SKM-1 (cell line): ENCODE measurements around the gene ATF3.
"Not testable (repeated sequence)": the region's sequence is repeated elsewhere in the genome, so short reads cannot be mapped to it uniquely, and the experiment has no call there.

Source experiments
- DNase-seq: peaks from one replicate; lab custom pipeline; 2025; ENCODE audit not compliant: unreplicated experiment; lab: John Stamatoyannopoulos, UW

The ATF3 gene

GRCh38 chr1:212625781-212626450 lies 17.4 kb downstream of the ATF3 start:
- DNase-seq: no peak

GRCh38 chr1:212628046-212628445 lies 19.5 kb downstream of the ATF3 start:
- DNase-seq: no peak

DNA sequence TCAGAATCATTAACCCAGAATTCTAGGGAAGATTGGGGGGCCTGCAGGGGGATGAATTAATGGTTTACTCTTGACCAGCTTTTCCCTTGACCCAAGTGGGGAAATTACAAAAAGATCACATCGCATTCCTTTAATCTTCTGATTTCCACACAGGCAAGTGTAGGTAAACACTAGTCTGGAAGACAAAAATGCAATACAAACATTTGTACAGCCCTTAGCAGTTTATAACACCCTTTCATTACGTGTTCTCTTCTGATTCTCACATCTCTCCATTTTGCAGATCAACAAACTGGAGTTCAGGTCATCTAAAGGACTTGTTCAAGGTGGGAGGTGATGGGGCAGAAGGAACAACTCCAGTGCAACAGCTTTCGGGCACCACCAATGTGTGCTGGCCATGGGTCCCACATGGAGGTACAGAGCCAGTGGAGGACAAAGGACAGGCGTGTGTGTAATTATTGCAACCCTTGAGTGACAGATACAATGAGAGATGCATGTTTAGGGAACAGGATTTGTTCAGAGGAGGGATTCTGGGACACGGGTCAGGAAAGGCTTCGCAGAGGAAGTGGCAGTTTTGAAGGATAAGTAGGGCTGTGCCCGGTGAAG lies 20.4 kb downstream of the ATF3 start:
- no peak for DNase-seq

- DNase-seq: no peak
These were observed 21.0 kb downstream of the ATF3 start for GRCh38 chr1:212629450-212630157.

- DNase-seq: peak; percentile 97
These were observed 21.8 kb downstream of the ATF3 start for GRCh38 chr1:212630158-212630900.

DNA sequence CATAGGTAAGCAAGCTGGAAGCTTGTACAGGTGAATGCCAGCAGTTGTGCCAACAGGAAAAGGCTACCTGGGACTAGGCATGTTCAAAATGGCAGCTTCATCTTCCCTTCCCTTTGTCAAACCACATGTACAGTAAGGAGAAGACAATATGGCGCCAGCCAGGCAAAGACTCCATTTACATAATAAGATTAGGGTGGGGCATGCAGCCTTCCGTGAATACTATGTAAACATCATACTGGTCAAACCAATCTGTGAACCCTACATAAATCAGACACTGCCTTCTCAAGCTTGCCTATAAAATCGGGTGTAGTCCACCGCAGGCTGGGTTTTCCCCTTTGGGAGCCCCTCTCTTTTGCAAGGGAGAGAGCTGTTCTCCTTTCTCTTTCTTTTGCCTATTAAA lies 24.6 kb downstream of the ATF3 start:
- DNase-seq: no peak

GRCh38 chr1:212634252-212634651 lies 25.7 kb downstream of the ATF3 start:
- no peak for DNase-seq

DNA sequence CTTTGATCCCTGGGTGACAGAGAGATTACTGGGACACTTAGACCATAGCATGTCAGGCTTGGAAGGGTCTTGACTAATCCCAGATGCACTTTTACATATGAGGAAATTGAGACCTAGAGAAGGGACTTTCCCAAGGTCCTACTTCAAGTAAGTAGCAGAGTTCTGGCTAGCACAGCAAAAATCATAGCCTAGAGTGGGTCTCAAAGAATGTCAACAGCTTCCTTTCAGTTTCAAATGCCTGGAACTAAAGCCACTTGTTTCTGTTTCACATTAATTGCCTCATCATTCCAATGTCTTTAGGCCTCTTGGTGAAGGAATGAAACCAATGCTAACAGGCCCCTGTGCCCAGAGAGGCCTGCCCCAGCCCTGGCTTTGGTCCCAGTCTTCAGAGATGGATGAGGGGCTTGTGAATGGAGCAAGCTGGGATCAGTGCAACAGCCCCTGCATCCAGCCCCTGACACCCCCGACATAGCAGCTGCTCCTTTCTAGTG lies 26.6 kb downstream of the ATF3 start:
- DNase-seq: no peak

- no peak for DNase-seq
These were observed 29.3 kb downstream of the ATF3 start for GRCh38 chr1:212637902-212638301.

GRCh38 chr1:212638492-212639151 lies 30.1 kb downstream of the ATF3 start:
- DNase-seq: no peak

- not testable (repeated sequence) for DNase-seq
These were observed 31.0 kb downstream of the ATF3 start for GRCh38 chr1:212639524-212639923.

DNA sequence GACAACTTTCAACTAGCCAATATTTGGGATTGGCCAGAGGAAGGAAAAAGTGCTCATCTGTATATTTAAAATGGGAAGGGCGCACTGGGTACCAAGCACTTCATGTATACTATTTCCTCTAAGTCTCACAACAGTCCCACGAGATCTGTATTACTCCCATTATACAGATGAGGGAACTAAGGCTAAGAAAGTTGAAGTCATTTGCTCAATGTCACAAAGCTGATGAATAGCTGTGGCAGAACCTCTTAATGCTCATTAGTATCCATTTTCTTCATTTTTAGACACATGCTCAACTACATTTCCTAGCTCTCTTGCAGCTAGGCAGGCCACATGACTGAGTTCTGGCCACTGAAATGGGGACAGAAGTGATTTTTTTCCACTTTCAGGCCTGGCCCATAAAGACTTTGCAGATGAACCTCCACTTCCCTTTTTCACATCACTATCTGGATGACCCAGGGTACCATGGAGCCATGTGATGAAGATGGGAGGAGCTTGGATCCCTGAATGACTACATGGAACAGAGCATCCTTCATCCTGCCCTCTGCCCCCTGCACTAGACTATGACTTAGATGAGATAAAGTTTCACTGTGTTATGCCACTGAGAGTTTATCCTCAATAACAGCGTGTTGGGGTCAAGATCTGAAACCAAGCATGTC lies 31.8 kb downstream of the ATF3 start:
- no peak for DNase-seq

DNA sequence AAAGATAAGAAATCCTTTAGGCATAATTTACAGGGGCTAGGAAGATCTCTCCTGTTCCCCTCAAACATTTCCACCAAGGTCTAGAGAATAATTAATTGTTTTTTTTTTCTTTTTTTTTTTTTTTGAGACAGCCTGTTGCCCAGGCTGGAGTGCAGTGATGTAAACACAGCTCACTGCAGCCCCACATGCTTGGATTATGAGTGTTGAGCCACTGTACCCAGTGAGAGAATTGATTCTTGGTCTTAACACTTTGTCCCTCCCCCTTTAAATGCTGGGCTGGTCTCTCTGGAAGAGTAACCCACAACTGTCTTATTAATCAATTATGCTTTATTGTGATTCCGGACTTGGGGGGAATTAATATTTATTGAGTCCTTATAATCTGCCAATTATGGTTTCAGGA lies 33.4 kb downstream of the ATF3 start:
- DNase-seq: no peak

DNA sequence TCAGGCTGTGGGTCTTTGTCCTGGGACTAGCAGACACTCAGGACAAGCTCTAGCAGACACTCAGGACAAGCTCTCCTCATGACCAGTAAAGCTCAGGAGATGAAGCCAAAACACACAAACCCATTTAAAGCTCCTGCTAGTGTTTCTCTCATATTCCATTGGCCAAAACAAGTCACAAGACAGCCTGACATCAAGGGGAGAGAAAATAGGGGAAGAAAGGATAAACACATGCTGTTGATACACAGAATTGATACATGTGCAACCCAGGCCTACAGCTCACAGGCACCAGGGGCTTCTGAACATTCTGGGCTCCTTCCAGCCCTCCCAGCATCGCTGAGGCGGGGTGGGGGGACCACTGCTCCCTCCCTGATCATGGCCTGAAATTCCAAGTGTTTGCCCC lies 35.3 kb downstream of the ATF3 start:
- DNase-seq: no peak

GRCh38 chr1:212644866-212645545 lies 36.4 kb downstream of the ATF3 start:
- DNase-seq: no peak

GRCh38 chr1:212645546-212646543 lies 37.3 kb downstream of the ATF3 start:
- DNase-seq: no peak

DNA sequence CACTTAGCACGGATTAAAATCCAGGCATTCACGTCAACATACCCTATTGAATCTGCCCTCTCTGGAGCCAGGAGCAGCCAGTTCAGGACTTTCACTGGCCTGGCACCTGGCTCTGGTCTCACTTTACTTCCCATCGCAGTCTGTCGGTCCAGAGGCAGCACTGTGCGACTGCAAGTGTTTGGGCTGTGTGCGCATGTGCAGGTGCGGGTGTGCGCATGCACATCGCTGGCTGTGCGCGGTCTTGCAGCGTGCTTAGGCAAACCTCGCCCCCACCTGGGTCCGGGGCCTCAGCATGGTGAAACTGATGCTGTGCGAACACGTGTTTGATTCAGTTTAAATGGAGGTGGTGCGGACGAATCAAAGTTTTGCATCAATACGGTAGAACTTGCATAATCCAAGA lies 38.0 kb downstream of the ATF3 start:
- no peak for DNase-seq

GRCh38 chr1:212647004-212647403 lies 38.4 kb downstream of the ATF3 start:
- DNase-seq: no peak

DNA sequence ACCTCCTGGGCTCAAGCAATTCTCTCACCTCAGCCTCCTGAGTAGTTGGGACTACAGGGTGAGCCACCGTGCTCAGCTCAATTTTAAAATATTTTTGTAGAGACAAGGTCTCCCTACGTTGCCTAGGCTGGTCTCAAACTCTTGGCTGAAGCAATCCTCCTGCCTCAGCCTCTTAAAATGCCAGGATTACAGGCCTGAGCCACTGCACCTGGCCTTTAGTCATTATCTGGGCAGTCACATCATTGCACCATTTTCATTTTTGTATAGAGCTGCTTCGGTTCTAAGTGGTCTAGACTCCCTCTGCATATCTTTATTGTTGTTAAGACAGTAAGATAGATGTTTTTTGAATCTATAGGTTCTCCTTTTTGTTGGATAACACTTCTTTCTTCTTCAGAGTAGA lies 39.9 kb downstream of the ATF3 start:
- no peak for DNase-seq
